ENCODE results near the gene SYT17.

- TF ChIP-seq CTCF (IDR thresholded peaks at IDR 0.05; ENCODE audit: low read depth, low read length), result no peak
- no peak for TF ChIP-seq POLR2A (IDR thresholded peaks at IDR 0.05; ENCODE audit: extremely low read depth, insufficient read length)
- TF ChIP-seq MAX (IDR thresholded peaks at IDR 0.05; ENCODE audit: low read depth, low read length), result no peak
- no peak for TF ChIP-seq MYC (IDR thresholded peaks at IDR 0.05; ENCODE audit: low read depth, low read length)
These were observed 36.2 kb upstream of the SYT17 start for GRCh38 chr16:19131825-19132218.

Measured in NB4 (cell line).